GM18505 (cell line): ENCODE results near the gene ADAMTS8.

ENCODE experiments used
- ATAC-seq: cut with Tn5 transposase; IDR thresholded peaks from one replicate; pipeline ENCODE4 v1.9.1; 2021; ENCODE audit not compliant: unreplicated experiment
- POLR2A ChIP-seq: IDR thresholded peaks from 4 replicates; pipeline ENCODE4 v1.6.1; 2011; ENCODE audit warnings: borderline replicate concordance; ENCODE audit not compliant: insufficient read depth, insufficient read length; ENCODE audit errors: extremely low read depth

Gene ADAMTS8

DNA sequence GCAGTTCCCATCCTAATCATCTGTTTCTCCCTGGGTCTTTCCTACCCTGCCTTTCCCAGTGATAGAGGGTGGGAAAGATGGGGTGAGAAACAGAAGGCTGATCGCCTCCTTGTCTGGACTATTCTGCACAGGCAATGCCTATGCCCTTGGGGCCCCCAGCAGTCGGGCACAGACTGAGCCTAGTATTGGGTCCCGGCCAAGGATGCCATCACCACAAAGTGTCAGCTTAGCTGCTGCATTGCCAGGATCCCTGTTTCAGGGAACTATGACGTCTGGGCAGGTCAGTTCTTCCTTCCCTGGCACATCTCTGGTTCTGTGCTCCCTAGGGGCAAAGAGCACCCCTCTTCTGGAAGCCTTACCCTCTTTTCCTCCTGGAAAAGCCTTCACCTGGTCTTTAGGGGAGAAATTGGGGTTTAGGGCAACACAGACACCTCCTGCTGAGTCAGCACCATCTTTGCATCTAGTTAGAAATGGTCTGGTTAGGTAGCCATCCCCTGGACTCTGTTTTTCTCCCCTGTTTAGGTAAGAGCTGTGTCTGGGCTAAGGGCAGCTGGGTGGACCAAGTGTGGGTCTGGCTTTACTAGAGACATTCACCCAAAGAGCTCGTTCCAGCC is 2.1 kb downstream of the ADAMTS8 start:
- no peak for TF ChIP-seq POLR2A
- no peak for ATAC-seq

DNA sequence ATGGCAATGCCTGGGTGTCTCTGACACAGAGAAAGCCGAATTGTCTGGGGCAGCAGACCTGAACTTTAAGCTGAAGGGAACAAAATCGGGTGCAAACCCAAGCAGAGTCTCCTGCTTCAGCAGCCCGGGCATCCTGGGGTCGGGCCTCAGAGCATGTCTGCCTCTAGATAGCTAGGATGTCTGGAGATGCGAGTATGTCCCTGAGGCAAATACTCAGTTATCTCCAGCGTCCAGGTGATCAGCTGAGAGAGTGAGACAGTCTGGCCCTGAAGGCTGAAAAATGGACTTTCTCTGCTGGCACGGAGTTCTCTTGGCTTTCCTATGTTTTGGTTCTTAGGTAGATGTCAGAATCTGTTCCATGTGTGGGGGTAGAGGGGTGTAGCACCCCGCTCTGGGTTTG is 3.3 kb downstream of the ADAMTS8 start:
- no peak for TF ChIP-seq POLR2A
- ATAC-seq, result no peak

GRCh38 chr11:130424613-130425140 is 3.7 kb downstream of the ADAMTS8 start:
- no peak for ATAC-seq
- no peak for TF ChIP-seq POLR2A

- no peak for ATAC-seq
- no peak for TF ChIP-seq POLR2A
Observed at GRCh38 chr11:130423541-130424142, 4.8 kb downstream of the ADAMTS8 start.

DNA sequence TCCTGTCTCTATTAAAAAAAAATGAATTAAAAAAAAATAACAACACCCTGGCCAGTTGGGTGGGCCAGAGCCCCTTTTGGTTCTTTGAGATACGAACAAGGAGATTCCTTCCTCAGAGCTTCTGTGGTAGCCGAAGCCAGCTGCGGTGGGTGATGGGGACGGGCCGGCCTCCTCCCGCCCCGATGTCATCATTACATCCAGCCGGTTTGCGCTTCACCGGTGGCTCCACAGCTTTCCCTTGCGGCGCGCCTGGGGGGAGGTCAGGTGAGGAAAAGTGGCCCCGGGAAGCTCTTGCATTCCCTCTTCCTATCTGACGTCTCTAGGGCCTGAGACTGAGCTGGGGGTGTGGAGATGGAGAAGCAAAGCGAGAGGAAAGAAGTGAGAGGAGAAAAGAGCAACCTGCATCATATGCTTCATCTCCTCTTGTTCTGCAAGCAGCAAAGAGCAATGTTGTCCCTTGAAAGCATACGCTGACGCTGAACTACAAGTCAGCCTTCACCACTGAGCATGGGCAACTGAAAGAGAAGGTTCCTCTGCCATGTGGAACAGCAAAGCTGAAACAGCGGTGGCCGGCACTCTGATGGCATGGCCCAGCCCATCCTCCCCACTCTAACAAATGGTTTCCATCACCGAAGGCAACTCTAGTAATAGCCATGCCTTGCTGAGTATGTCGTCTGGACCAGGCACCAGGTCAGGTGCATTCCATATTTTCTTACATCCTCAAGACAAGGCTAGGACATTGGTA is 6.0 kb downstream of the ADAMTS8 start:
- no peak for ATAC-seq

GRCh38 chr11:130421697-130422096 is 6.7 kb downstream of the ADAMTS8 start:
- no peak for ATAC-seq
- TF ChIP-seq POLR2A, result no peak

More for the DNA sequence above, 6.0 kb downstream of the ADAMTS8 start:
- TF ChIP-seq POLR2A, result no peak

DNA sequence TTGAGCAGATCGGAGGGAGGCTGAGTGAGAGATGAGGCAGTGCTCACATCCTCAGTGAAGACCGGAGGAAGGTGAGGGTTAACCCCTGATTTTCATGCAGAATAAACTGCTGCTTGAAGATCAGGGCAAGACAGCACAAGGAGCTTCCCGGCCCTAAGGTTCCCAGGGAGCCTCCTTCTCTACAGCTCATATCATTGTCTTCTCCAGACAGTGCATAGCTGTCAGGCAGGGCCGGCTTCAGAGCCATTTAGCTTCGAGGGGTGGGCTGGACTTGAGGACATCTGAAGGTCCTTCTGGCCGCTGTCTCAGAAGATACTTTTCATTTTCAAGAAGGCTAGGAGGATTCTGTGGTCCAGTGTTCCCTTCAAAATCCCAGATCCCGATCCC is 7.2 kb downstream of the ADAMTS8 start:
- TF ChIP-seq POLR2A, result no peak
- ATAC-seq, result no peak

GRCh38 chr11:130420478-130421198 is 7.8 kb downstream of the ADAMTS8 start:
- ATAC-seq, result no peak
- no peak for TF ChIP-seq POLR2A

GRCh38 chr11:130418756-130419155 is 9.7 kb downstream of the ADAMTS8 start:
- no peak for ATAC-seq
- no peak for TF ChIP-seq POLR2A

DNA sequence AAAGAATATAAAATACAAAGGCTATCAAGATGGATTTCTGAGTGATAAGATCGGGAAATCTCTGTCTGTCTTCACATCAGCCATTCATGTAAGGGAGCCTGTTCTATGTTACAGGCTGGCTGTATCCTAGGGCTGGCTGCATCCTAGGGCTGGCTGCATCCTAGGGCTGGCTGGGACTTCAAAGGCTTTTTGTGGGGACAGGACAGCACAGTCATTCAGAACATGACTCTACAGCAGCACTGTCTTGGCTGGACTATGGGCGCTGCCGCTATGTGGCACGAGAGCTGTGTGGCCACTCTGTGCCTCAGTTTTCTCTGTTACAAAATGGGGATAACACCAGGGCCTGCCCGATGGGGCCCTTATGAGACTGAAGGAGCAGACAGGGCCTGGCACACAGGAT is 10.2 kb downstream of the ADAMTS8 start:
- no peak for TF ChIP-seq POLR2A
- no peak for ATAC-seq

DNA sequence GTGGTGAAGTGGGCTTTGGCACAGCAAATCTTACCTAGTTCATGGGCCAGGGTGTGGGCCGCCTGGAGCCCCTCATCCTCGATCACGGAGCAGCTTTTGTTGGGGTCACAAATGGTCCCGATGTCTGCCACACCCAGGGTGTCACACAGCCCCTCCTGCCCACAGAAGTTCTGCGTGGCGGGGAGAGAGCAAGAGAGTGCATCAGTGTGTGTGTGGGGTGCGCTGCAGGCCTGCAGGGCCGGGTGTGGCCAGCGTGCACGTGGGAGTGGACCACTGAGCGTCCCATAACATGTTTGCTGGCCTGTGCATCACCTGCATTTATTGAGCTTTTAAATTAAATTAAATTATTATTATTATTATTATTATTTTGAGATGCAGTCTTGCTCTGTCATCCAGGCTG is 11.5 kb downstream of the ADAMTS8 start:
- no peak for ATAC-seq
- TF ChIP-seq POLR2A, result no peak

- ATAC-seq, result no peak
- TF ChIP-seq POLR2A, result no peak
Observed at GRCh38 chr11:130416530-130416882, 11.9 kb downstream of the ADAMTS8 start.
